HepG2 (cell line): Measurements from ENCODE around the gene IQCE. TPM values are rescaled to one million over a fixed set of nuclear protein-coding genes. Genes with fewer than 3 reads are reported as not detected.

Experiments
- ATAC-seq: fragments of 200-7000 bp; cut with Tn5 transposase; 3 replicates; pipeline ENCODE4 v1.9.1; 2020; ENCODE audit warnings: mild to moderate bottlenecking, moderate library complexity
- BruUV-seq: library from RNA; stranded (reverse); fragments of 400-500 nt; replicated peaks from 2 replicates; lab custom pipeline; 2021; lab: Mats Ljungman, UMichigan
- CTCF ChIA-PET: fragments of 300-600 bp; formaldehyde crosslinking; extraction: SDS; loops from one replicate; lab custom pipeline; 2021; ENCODE audit warnings: low total read pairs, inconsistent platforms, low intra/inter-chr PET ratio; lab: Yijun Ruan, JAX
- POLR2A ChIA-PET: fragments of 350-600 bp; sonication (Branson Sonifier 250); formaldehyde crosslinking; loops from one replicate; lab custom pipeline; 2020; ENCODE audit warnings: antibody characterized with exemption, inconsistent platforms; lab: Yijun Ruan, JAX
- DNase-seq: peaks from one replicate; pipeline ENCODE4 v3.0.0-alpha.2; 2015; ENCODE audit warnings: low spot score
- FAIRE-seq: peaks from 3 replicates; lab custom pipeline; 2011; peaks lifted over from hg19 to GRCh38; lab: Jason Lieb, UNC
- H2AFZ ChIP-seq: one replicate; pipeline ENCODE4 v1.6.1; 2011; ENCODE audit warnings: low read length, inconsistent platforms
- H3K27ac ChIP-seq: fragments of 300-600 bp; 3 replicates; pipeline ENCODE4 v1.8.0; 2011; ENCODE audit warnings: mixed run types, mild to moderate bottlenecking, mixed read lengths, low read length, inconsistent platforms; ENCODE audit not compliant: insufficient read depth; ENCODE audit errors: extremely low read length
- H3K27me3 ChIP-seq, 2 experiments: fragments of 200-600 bp in 1 of 2; 2 replicates in 1 of 2; 3 replicates in 1 of 2; pipeline versions ENCODE4 v1.6.0 to v1.8.0; 2011; ENCODE audit warnings: low read length in 2 of 2, mild to moderate bottlenecking in 2 of 2, moderate library complexity in 2 of 2, inconsistent platforms in 1 of 2; ENCODE audit not compliant: insufficient read depth in 2 of 2, control insufficient read depth in 1 of 2
- H3K36me3 ChIP-seq, 2 experiments: fragments of 200-600 bp in 1 of 2; replicated peaks in 1 of 2; 2 replicates in 1 of 2; 3 replicates in 1 of 2; pipeline versions ENCODE4 v1.5.1 to v1.8.0; 2011; ENCODE audit warnings: low read length in 2 of 2, inconsistent platforms in 1 of 2; ENCODE audit not compliant: insufficient read depth in 2 of 2, control insufficient read depth in 1 of 2
- H3K4me1 ChIP-seq: 2 replicates; pipeline ENCODE4 v1.5.1; 2012; ENCODE audit warnings: low read length, inconsistent platforms; ENCODE audit not compliant: insufficient read depth
- H3K4me2 ChIP-seq: 2 replicates; pipeline ENCODE4 v1.6.0; 2011; ENCODE audit warnings: low read depth, low read length, inconsistent platforms
- H3K4me3 ChIP-seq, 3 experiments: fragments of 200-600 bp in 1 of 3; sonication (generic), shearing (Covaris generic) in 1 of 3; replicated peaks in 1 of 3; 2 replicates each; pipeline ENCODE4 v1.5.1; 2011 to 2016; ENCODE audit warnings: low read length in 3 of 3, inconsistent platforms in 2 of 3, low read depth in 2 of 3, mild to moderate bottlenecking in 2 of 3, control low read depth in 1 of 3, mixed read lengths in 1 of 3; ENCODE audit not compliant: insufficient read depth in 1 of 3
- H3K79me2 ChIP-seq: one replicate; pipeline ENCODE4 v1.6.1; 2011; ENCODE audit warnings: low read length, inconsistent platforms; ENCODE audit not compliant: insufficient read depth
- H3K9ac ChIP-seq: 2 replicates; pipeline ENCODE4 v1.6.0; 2011; ENCODE audit warnings: mild to moderate bottlenecking, low read depth, low read length, inconsistent platforms; ENCODE audit not compliant: insufficient read depth
- H3K9me3 ChIP-seq: 2 replicates; pipeline ENCODE4 v1.5.1; 2012; ENCODE audit warnings: mild to moderate bottlenecking, low read length
- H4K20me1 ChIP-seq: 2 replicates; pipeline ENCODE4 v1.6.0; 2011; ENCODE audit warnings: inconsistent platforms, mild to moderate bottlenecking, low read length, moderate library complexity; ENCODE audit not compliant: insufficient read depth
- AGO2 ChIP-seq: fragments of 200-400 bp; formaldehyde crosslinking; optimal IDR thresholded peaks from 2 replicates; pipeline ENCODE3; 2017; ENCODE audit warnings: mild to moderate bottlenecking, low read depth, low read length, moderate library complexity
- HCFC1 ChIP-seq: fragments of 150-350 bp; IDR thresholded peaks from 2 replicates; pipeline ENCODE4 v1.6.1; 2014; ENCODE audit warnings: low read depth, low read length
- HNRNPL ChIP-seq: fragments of 200-400 bp; formaldehyde crosslinking; IDR thresholded peaks from 2 replicates; pipeline ENCODE4 v1.6.1; 2017; ENCODE audit warnings: mild to moderate bottlenecking, low read depth, low read length
- RBFOX2 ChIP-seq: fragments of 200-400 bp; formaldehyde crosslinking; IDR thresholded peaks from 2 replicates; pipeline ENCODE4 v1.6.1; 2017; ENCODE audit warnings: low read depth, mild to moderate bottlenecking, low read length
- RBM22 ChIP-seq: fragments of 200-400 bp; formaldehyde crosslinking; optimal IDR thresholded peaks from 2 replicates; pipeline ENCODE3; 2017; ENCODE audit warnings: mild to moderate bottlenecking, low read length, moderate library complexity
- ZFYVE20 ChIP-seq: sonication (generic); formaldehyde crosslinking; IDR thresholded peaks from 2 replicates; pipeline ENCODE4 v1.8.0; 2023; ENCODE audit warnings: low read depth, mild to moderate bottlenecking, moderate library complexity, missing genetic modification reagents, borderline replicate concordance
- WGBS: methylation state at CpG from one replicate; pipeline ENCODE4 v1.1.6; 2017; ENCODE audit warnings: low lambda C conversion rate; 5-methylcytosine and 5-hydroxymethylcytosine counted together
- in situ Hi-C: cut with HindIII; loops from 2 replicates; pipeline ENCODE4 v1.10.0; 2017; ENCODE audit warnings: low pct_unique_long_range_greater_than_20kb; ENCODE audit not compliant: extremely low pct_ligation_motif_present
- intact Hi-C: fragments of 100-400 bp; cut with micrococcal nuclease; formaldehyde crosslinking; loops from one replicate; pipeline ENCODE4 v1.10.0; 2022; ENCODE audit not compliant: unreplicated experiment
- polyA plus RNA-seq, 8 experiments: library from polyadenylated mRNA; depleted of rRNA in 3 of 8; stranded (reverse) in 7 of 8; unstranded in 1 of 8; fragments of >200 nt; fragmentation: Illumina TruSeq in 4 of 8; extraction: Trizol in 4 of 8; gene quantifications; 2 replicates each; pipeline versions ENCODE4 v1.2.1 to v1.2.3, GENCODE V29; 2011 to 2016; ENCODE audit warnings: low read depth in 4 of 8, missing spikeins in 1 of 8, mixed read lengths in 1 of 8; ENCODE audit not compliant: insufficient read depth in 1 of 8
- total RNA-seq, 5 experiments: library from RNA; depleted of rRNA; stranded (reverse); fragments of >200 nt; fragmentation: Illumina TruSeq; extraction: Trizol; gene quantifications; 2 replicates each; pipeline ENCODE4 v1.2.3, GENCODE V29; 2016; ENCODE audit warnings: low read depth in 1 of 5
- TF ChIP-seq, protein P1 (sequence below): sonication (generic); formaldehyde crosslinking; IDR thresholded peaks from 2 replicates; pipeline ENCODE4 v1.8.1; 2023; ENCODE audit warnings: missing genetic modification reagents, mild to moderate bottlenecking, borderline replicate concordance

Gene IQCE
- total and polyA plus RNA-seq, 2 of the 13 experiments (the other 11 are each of a cell fraction or from before 2014, with no cell fraction given) = 1.5 to 2.5 TPM

DNA sequence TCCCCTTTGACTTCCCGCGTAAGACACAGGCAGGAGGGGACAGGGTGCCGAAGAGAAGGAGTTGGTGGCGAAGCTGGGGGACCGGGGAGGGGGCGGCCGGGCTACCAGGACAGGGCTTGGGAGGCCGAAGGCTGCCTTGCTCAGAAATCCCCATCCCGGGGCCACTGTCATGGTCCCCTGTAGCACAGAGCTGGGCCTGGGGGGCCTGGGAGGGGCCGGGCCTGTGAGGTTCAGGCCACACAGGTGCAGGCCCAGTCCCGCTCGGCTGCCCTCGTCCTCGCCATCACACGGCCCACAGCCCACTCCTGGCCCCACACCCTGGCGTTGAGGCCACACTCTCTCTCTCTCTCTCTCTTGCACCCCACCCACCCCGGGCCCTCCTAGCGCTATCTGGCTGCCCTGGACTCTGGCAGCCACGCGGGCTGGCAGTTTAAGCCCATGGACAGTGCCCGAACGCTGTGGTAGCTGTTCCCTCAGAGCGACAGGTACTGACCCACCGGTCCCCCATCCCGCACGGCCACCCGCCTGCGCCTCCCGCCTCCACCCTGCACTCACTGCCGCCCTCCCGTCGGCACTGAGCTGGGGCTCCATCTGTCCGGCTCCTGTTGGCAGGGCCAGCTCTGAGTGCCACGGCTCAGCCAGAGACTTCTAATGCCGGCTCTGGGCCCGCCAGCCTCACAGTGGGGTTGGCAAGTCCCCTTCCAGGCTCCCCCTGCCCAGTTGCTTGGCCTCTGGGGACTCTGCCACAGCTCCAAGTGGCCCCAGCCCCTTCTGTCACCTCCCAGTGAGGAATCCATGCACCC, 101.0 kb downstream of the IQCE start:
- no peak for ATAC-seq
- POLR2A ChIA-PET = interaction anchor here (1.0 kb wide), 1 partner anchor 132 kb away, joined by 3 read pairs; no protein-coding TSS in a partner anchor
- H3K4me2 ChIP-seq = no peak overlapping the region
- peaks cover 19% of the 10 kb centered on the region for H3K4me1 ChIP-seq
- TF ChIP-seq RBM22 (peak; percentile 50), AGO2 (peak; percentile 24), ZFYVE20 (CRISPR knock-in tag) (no peak), HNRNPL (0 out of 2 replicates have a peak, but pooled peaks have one; percentile 19), HCFC1 (no peak), RBFOX2 (0 out of 2 replicates have a peak, but pooled peaks have one; percentile 10)
- TF ChIP-seq, protein P1, sequence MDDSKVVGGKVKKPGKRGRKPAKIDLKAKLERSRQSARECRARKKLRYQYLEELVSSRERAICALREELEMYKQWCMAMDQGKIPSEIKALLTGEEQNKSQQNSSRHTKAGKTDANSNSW (CRISPR knock-in tag) = no peak
- no peak overlapping the region for H3K27ac ChIP-seq
- 93% methylated on average over 26 of the region's 36 CpGs for WGBS
- no TSS peak for BruUV-seq
- CTCF ChIA-PET = no interaction called here
- no peaks in the 10 kb centered on the region for H3K27me3 ChIP-seq
- H3K36me3 ChIP-seq = peaks cover 22 to 36% of the 10 kb centered on the region in 2 experiments
- in situ Hi-C loops = no loop called here
- H4K20me1 ChIP-seq = peaks cover 7% of the 10 kb centered on the region; the same call in 1 of the 2 replicates
- H3K79me2 ChIP-seq = no peaks in the 10 kb centered on the region
- H2AFZ ChIP-seq = no peak overlapping the region
- intact Hi-C loops = no loop called here
- no peak for DNase-seq
- no peak overlapping the region for H3K9ac ChIP-seq
- H3K9me3 ChIP-seq = no peaks in the 10 kb centered on the region
- FAIRE-seq = no peak
- no peak overlapping the region for H3K4me3 ChIP-seq
